CD4-positive, alpha-beta T cell treated with Interleukin-15 for 4 hours (primary cell): ENCODE data around the gene SOAT1.
A peak's percentile ranks its signal among the peaks of the same experiment; 100 is the strongest.
"Not testable (repeated sequence)": the region's sequence is repeated elsewhere in the genome, so short reads cannot be mapped to it uniquely, and the experiment has no call there.

Source experiments
- DNase-seq: peaks from one replicate; pipeline ENCODE4 v3.0.0-alpha.2; 2020; ENCODE audit warnings: low spot score

The SOAT1 gene

GRCh38 chr1:179353546-179353945 lies 59.9 kb downstream of the SOAT1 start:
- DNase-seq: no peak

- DNase-seq: not testable (repeated sequence)
Measured at GRCh38 chr1:179361631-179362030, 68.0 kb downstream of the SOAT1 start.

- DNase-seq: peak; percentile 91
Measured at GRCh38 chr1:179365342-179366092, 71.9 kb downstream of the SOAT1 start, which contains the start of gene AXDND1. AXDND1 (plus strand) TSS chr1:179365971; CDS start chr1:179366510, 539 bp downstream.

- no peak for DNase-seq
Measured at GRCh38 chr1:179366093-179366800, 72.7 kb downstream of the SOAT1 start.

GRCh38 chr1:179369751-179370341 lies 76.2 kb downstream of the SOAT1 start:
- peak; percentile 76 for DNase-seq

- DNase-seq: no peak
Measured at GRCh38 chr1:179372160-179372559, 78.6 kb downstream of the SOAT1 start.

- no peak for DNase-seq
Measured at GRCh38 chr1:179376223-179376622, 82.6 kb downstream of the SOAT1 start.

GRCh38 chr1:179380299-179380698 lies 86.7 kb downstream of the SOAT1 start:
- no peak for DNase-seq

- DNase-seq: no peak
Measured at GRCh38 chr1:179384027-179384426, 90.4 kb downstream of the SOAT1 start.

GRCh38 chr1:179385510-179385909 lies 91.9 kb downstream of the SOAT1 start:
- no peak for DNase-seq

- no peak for DNase-seq
Measured at GRCh38 chr1:179393721-179394120, 100.1 kb downstream of the SOAT1 start.

- not testable (repeated sequence) for DNase-seq
Measured at GRCh38 chr1:179399399-179399798, 105.8 kb downstream of the SOAT1 start.
